ENCODE measurements around the gene F11.

DNA sequence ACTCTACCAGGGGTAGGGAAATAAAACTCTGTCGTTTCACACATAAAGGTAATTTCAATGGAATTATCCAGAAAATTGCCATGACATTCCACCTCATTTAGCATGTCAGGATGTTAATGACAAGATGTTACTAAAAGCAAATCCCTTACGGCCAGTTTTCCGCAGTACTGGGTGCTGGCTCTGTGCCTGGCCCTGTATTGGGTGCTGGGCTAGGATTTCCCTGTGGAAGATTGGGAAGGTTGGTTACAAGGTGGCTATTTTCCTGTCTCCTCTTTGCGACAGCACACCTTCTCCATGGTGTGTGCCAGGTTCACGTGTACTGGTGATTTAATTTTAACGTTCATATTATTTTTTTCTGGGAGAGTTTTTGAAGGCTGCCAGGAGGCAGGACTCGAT is 25.5 kb upstream of the F11 start:
- TF ChIP-seq, protein P1, sequence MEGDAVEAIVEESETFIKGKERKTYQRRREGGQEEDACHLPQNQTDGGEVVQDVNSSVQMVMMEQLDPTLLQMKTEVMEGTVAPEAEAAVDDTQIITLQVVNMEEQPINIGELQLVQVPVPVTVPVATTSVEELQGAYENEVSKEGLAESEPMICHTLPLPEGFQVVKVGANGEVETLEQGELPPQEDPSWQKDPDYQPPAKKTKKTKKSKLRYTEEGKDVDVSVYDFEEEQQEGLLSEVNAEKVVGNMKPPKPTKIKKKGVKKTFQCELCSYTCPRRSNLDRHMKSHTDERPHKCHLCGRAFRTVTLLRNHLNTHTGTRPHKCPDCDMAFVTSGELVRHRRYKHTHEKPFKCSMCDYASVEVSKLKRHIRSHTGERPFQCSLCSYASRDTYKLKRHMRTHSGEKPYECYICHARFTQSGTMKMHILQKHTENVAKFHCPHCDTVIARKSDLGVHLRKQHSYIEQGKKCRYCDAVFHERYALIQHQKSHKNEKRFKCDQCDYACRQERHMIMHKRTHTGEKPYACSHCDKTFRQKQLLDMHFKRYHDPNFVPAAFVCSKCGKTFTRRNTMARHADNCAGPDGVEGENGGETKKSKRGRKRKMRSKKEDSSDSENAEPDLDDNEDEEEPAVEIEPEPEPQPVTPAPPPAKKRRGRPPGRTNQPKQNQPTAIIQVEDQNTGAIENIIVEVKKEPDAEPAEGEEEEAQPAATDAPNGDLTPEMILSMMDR (IDR thresholded peaks at IDR 0.05): no peak
- no peak for TF ChIP-seq POLR2A (IDR thresholded peaks at IDR 0.05)
